SK-N-SH (cell line): ENCODE results near the gene ASTL. TPM values are rescaled to one million over a fixed set of nuclear protein-coding genes. Genes with fewer than 3 reads are reported as not detected.

Source experiments
- CTCF ChIA-PET: fragments of 300-600, 350-600 bp; formaldehyde crosslinking; extraction: SDS; loops from one replicate; lab custom pipeline; 2021; lab: Yijun Ruan, JAX
- POLR2A ChIA-PET: fragments of 350-600 bp; sonication (Branson Sonifier 250); formaldehyde crosslinking; extraction: SDS; loops from one replicate; lab custom pipeline; 2020; ENCODE audit warnings: antibody characterized with exemption, inconsistent platforms; lab: Yijun Ruan, JAX
- DNase-seq: peaks from one replicate; pipeline ENCODE4 v3.0.0; 2012
- H2AFZ ChIP-seq: fragments of 200-600 bp; sonication (generic); 2 replicates; pipeline ENCODE4 v1.8.1; 2016; ENCODE audit warnings: antibody characterized with exemption, mild to moderate bottlenecking, low read depth
- H3F3A ChIP-seq: fragments of 200-600 bp; sonication (generic); replicated peaks from 2 replicates; pipeline ENCODE3; 2016; ENCODE audit warnings: antibody characterized with exemption, mild to moderate bottlenecking; ENCODE audit not compliant: insufficient read depth
- H3K27ac ChIP-seq, 2 experiments: fragments of 200-500 bp in 1 of 2; fragments of 200-600 bp in 1 of 2; sonication (Bioruptor generic) in 1 of 2; sonication (generic), shearing (Covaris generic) in 1 of 2; 2 replicates each; pipeline versions ENCODE4 v1.5.1 to v1.6.1; 2014 to 2016; ENCODE audit warnings: low read depth in 2 of 2, inconsistent platforms in 1 of 2, low read length in 1 of 2, mild to moderate bottlenecking in 1 of 2, mixed read lengths in 1 of 2
- H3K27me3 ChIP-seq: fragments of 200-600 bp; sonication (generic), shearing (Covaris generic); 2 replicates; pipeline ENCODE4 v1.6.1; 2016; ENCODE audit warnings: mixed run types; ENCODE audit not compliant: insufficient read depth
- H3K36me3 ChIP-seq, 2 experiments: fragments of 200-500 bp in 1 of 2; fragments of 200-600 bp in 1 of 2; sonication (Bioruptor generic) in 1 of 2; sonication (generic) in 1 of 2; replicated peaks in 1 of 2; 2 replicates each; pipeline versions ENCODE3 to v1.5.1; 2014 to 2016; ENCODE audit warnings: low read length in 1 of 2, mild to moderate bottlenecking in 1 of 2; ENCODE audit not compliant: insufficient read depth in 2 of 2, control insufficient read depth in 1 of 2
- H3K4me1 ChIP-seq, 2 experiments: fragments of 200-500 bp in 1 of 2; fragments of 200-600 bp in 1 of 2; sonication (Bioruptor generic) in 1 of 2; sonication (generic), shearing (Covaris generic) in 1 of 2; 2 replicates each; pipeline versions ENCODE4 v1.5.1 to v1.6.1; 2014 to 2016; ENCODE audit warnings: low read depth in 1 of 2, low read length in 1 of 2, mixed run types in 1 of 2; ENCODE audit not compliant: insufficient read depth in 2 of 2, control insufficient read depth in 1 of 2
- H3K4me2 ChIP-seq: fragments of 200-600 bp; sonication (generic), shearing (Covaris generic); 2 replicates; pipeline ENCODE4 v1.6.1; 2017; ENCODE audit warnings: mixed run types
- H3K4me3 ChIP-seq, 2 experiments: fragments of 200-500 bp in 1 of 2; fragments of 200-600 bp in 1 of 2; sonication (Bioruptor generic) in 1 of 2; sonication (generic), shearing (Covaris generic) in 1 of 2; 2 replicates each; pipeline versions ENCODE4 v1.5.1 to v1.8.1; 2014 to 2016; ENCODE audit warnings: low read depth in 2 of 2, inconsistent platforms in 1 of 2, low read length in 1 of 2, mild to moderate bottlenecking in 1 of 2, mixed read lengths in 1 of 2, moderate library complexity in 1 of 2
- H3K79me2 ChIP-seq: fragments of 200-600 bp; sonication (generic); 2 replicates; pipeline ENCODE4 v1.8.1; 2017; ENCODE audit warnings: mild to moderate bottlenecking; ENCODE audit not compliant: insufficient read depth
- H3K9ac ChIP-seq: fragments of 200-600 bp; sonication (generic); 2 replicates; pipeline ENCODE4 v1.6.1; 2017; ENCODE audit warnings: mixed run types
- H3K9me2 ChIP-seq: fragments of 200-600 bp; sonication (generic); 2 replicates; pipeline ENCODE4 v1.6.1; 2017; ENCODE audit warnings: mixed run types
- H3K9me3 ChIP-seq: fragments of 200-600 bp; sonication (generic); 2 replicates; pipeline ENCODE4 v1.6.1; 2017; ENCODE audit warnings: mixed run types, mild to moderate bottlenecking, moderate library complexity
- H4K20me1 ChIP-seq: fragments of 200-600 bp; sonication (generic); 2 replicates; pipeline ENCODE4 v1.6.1; 2017; ENCODE audit warnings: mild to moderate bottlenecking, mixed run types; ENCODE audit not compliant: insufficient read depth
- CHD2 ChIP-seq: fragments of 150-350 bp; IDR thresholded peaks from 2 replicates; pipeline ENCODE4 v1.6.1; 2018; ENCODE audit warnings: low read length; ENCODE audit not compliant: partially characterized antibody
- EP300 ChIP-seq, 2 experiments: IDR thresholded peaks; 2 replicates each; pipeline versions ENCODE4 v1.4.0 to v1.6.1; 2012; ENCODE audit warnings: borderline replicate concordance in 1 of 2, low read depth in 1 of 2, low read length in 1 of 2
- EZH2phosphoT487 ChIP-seq: fragments of 200-600 bp; sonication (generic); IDR thresholded peaks from 2 replicates; pipeline ENCODE4 v1.6.1; 2017; ENCODE audit warnings: low read depth, mixed run types, mild to moderate bottlenecking, antibody characterized with exemption, moderate library complexity, borderline replicate concordance
- FOSL2 ChIP-seq: IDR thresholded peaks from 2 replicates; pipeline ENCODE4 v1.4.0; 2012; ENCODE audit warnings: low read depth, mild to moderate bottlenecking, moderate library complexity, borderline replicate concordance
- GABPA ChIP-seq: IDR thresholded peaks from 2 replicates; pipeline ENCODE4 v1.4.0; 2012; ENCODE audit warnings: low read depth, mild to moderate bottlenecking
- GATA2 ChIP-seq: sonication (generic); formaldehyde crosslinking; IDR thresholded peaks from 2 replicates; pipeline ENCODE4 v1.5.0; 2020; ENCODE audit warnings: mild to moderate bottlenecking, missing genetic modification reagents
- MXI1 ChIP-seq: IDR thresholded peaks from 2 replicates; pipeline ENCODE4 v1.6.1; 2012; ENCODE audit warnings: mild to moderate bottlenecking, low read depth, low read length, improper control_type of control experiment
- NFIC ChIP-seq: IDR thresholded peaks from 2 replicates; pipeline ENCODE4 v1.4.0; 2012; ENCODE audit warnings: borderline replicate concordance
- POLR2AphosphoS5 ChIP-seq: IDR thresholded peaks from 2 replicates; pipeline ENCODE4 v1.6.1; 2012; ENCODE audit warnings: low read depth, low read length
- RAD21 ChIP-seq: IDR thresholded peaks from 2 replicates; pipeline ENCODE4 v1.6.1; 2012; ENCODE audit warnings: mild to moderate bottlenecking, low read length
- RCOR1 ChIP-seq: fragments of 150-350 bp; IDR thresholded peaks from 2 replicates; pipeline ENCODE4 v1.6.1; 2017; ENCODE audit warnings: antibody characterized with exemption, low read length
- SIN3A ChIP-seq: IDR thresholded peaks from 2 replicates; pipeline ENCODE4 v1.6.1; 2012; ENCODE audit warnings: low read depth, mild to moderate bottlenecking, low read length, moderate library complexity, borderline replicate concordance
- TCF12 ChIP-seq: IDR thresholded peaks from 2 replicates; pipeline ENCODE4 v1.4.0; 2012
- TEAD4 ChIP-seq: IDR thresholded peaks from 2 replicates; pipeline ENCODE4 v1.4.0; 2012; ENCODE audit warnings: mild to moderate bottlenecking, borderline replicate concordance; ENCODE audit not compliant: insufficient read depth
- WGBS: methylation state at CpG from one replicate; pipeline ENCODE4 v1.1.6; 2017; ENCODE audit warnings: low lambda C conversion rate; 5-methylcytosine and 5-hydroxymethylcytosine counted together
- polyA plus RNA-seq, 3 experiments: library from polyadenylated mRNA; depleted of rRNA; stranded (reverse); fragments of >200 nt; gene quantifications; 2 replicates each; pipeline ENCODE4 v1.2.3, GENCODE V29; 2012
- TF ChIP-seq, protein P1 (sequence below): IDR thresholded peaks from 2 replicates; pipeline ENCODE4 v1.6.1; 2012; ENCODE audit warnings: mild to moderate bottlenecking, low read depth, low read length, moderate library complexity
- TF ChIP-seq, protein P2 (sequence below): fragments of 150-350 bp; IDR thresholded peaks from 2 replicates; pipeline ENCODE4 v1.6.1; 2017; ENCODE audit warnings: antibody characterized with exemption, low read length, low read depth, borderline replicate concordance
- TF ChIP-seq, protein P3 (sequence below): IDR thresholded peaks from 2 replicates; pipeline ENCODE4 v1.4.0; 2012; ENCODE audit warnings: low read depth, borderline replicate concordance
- TF ChIP-seq, protein P4 (sequence below): fragments of 200-600 bp; sonication (generic); IDR thresholded peaks from 2 replicates; pipeline ENCODE4 v1.6.1; 2017; ENCODE audit warnings: antibody characterized with exemption, mild to moderate bottlenecking, moderate library complexity

Gene ASTL
- polyA plus RNA-seq, 1 of the 3 experiments (the other 2 are of a cell fraction) = not detected

DNA sequence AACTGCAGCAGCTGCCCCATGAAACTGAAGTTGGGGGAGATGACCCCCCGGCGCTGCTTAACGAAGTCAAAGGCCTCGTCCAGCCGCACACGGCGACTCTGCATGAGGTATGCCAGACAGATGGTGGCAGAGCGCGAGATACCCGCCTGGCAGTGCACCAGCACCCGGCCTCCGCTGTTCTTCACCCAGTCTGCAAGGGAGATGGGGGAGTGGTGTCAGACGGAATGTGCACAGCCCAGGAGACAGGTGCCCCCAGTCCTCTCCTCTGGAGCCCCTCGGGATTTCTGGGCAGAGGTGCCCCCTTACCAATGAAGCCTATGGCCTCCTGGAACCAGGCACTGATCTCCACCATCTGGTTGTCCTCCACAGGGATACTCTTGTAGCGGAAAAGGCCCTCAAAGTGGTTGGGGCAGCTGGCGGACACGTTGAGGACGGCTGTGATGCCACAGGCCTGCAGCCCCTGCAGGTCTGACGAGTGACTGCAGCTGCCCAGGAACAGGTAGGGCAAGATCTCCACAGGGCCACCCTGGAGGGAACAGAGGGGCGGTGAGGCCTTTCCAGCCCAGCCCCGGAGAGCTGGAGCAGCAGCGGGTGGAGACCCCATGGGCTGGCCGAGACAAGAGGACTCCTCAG, 5.7 kb upstream of the ASTL start:
- Histone ChIP-seq H3F3A (peaks cover 25% of the 10 kb centered on the region), H4K20me1 (no peaks in the 10 kb centered on the region), H3K79me2 (peaks cover 12% of the 10 kb centered on the region; the same call in 1 of the 2 replicates), H3K4me3 (no peak overlapping the region), H3K27ac (no peak overlapping the region; a peak in 1 of 4 replicates), H3K9me3 (no peaks in the 10 kb centered on the region), H3K36me3 (no peaks in the 10 kb centered on the region), H3K9ac (no peak overlapping the region), H2AFZ (no peak overlapping the region), H3K9me2 (no peaks in the 10 kb centered on the region), H3K27me3 (no peaks in the 10 kb centered on the region), H3K4me2 (no peak overlapping the region), H3K4me1 (peaks cover 31 to 57% of the 10 kb centered on the region in 2 experiments)
- DNase-seq = no peak
- POLR2A ChIA-PET = no interaction called here
- TF ChIP-seq, protein P1, sequence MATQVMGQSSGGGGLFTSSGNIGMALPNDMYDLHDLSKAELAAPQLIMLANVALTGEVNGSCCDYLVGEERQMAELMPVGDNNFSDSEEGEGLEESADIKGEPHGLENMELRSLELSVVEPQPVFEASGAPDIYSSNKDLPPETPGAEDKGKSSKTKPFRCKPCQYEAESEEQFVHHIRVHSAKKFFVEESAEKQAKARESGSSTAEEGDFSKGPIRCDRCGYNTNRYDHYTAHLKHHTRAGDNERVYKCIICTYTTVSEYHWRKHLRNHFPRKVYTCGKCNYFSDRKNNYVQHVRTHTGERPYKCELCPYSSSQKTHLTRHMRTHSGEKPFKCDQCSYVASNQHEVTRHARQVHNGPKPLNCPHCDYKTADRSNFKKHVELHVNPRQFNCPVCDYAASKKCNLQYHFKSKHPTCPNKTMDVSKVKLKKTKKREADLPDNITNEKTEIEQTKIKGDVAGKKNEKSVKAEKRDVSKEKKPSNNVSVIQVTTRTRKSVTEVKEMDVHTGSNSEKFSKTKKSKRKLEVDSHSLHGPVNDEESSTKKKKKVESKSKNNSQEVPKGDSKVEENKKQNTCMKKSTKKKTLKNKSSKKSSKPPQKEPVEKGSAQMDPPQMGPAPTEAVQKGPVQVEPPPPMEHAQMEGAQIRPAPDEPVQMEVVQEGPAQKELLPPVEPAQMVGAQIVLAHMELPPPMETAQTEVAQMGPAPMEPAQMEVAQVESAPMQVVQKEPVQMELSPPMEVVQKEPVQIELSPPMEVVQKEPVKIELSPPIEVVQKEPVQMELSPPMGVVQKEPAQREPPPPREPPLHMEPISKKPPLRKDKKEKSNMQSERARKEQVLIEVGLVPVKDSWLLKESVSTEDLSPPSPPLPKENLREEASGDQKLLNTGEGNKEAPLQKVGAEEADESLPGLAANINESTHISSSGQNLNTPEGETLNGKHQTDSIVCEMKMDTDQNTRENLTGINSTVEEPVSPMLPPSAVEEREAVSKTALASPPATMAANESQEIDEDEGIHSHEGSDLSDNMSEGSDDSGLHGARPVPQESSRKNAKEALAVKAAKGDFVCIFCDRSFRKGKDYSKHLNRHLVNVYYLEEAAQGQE = no peak
- TF ChIP-seq, protein P2, sequence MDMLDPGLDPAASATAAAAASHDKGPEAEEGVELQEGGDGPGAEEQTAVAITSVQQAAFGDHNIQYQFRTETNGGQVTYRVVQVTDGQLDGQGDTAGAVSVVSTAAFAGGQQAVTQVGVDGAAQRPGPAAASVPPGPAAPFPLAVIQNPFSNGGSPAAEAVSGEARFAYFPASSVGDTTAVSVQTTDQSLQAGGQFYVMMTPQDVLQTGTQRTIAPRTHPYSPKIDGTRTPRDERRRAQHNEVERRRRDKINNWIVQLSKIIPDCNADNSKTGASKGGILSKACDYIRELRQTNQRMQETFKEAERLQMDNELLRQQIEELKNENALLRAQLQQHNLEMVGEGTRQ = no peak
- TF ChIP-seq, protein P3, sequence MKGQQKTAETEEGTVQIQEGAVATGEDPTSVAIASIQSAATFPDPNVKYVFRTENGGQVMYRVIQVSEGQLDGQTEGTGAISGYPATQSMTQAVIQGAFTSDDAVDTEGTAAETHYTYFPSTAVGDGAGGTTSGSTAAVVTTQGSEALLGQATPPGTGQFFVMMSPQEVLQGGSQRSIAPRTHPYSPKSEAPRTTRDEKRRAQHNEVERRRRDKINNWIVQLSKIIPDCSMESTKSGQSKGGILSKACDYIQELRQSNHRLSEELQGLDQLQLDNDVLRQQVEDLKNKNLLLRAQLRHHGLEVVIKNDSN = no peak
- TF ChIP-seq GABPA = no peak
- TF ChIP-seq TEAD4 = no peak
- no peak for TF ChIP-seq FOSL2
- no peak for TF ChIP-seq EP300 (IDR thresholded peaks at IDR 0.05; ENCODE audit: borderline replicate concordance in 1 of 2, low read depth in 1 of 2, low read length in 1 of 2)
- TF ChIP-seq, protein P4, sequence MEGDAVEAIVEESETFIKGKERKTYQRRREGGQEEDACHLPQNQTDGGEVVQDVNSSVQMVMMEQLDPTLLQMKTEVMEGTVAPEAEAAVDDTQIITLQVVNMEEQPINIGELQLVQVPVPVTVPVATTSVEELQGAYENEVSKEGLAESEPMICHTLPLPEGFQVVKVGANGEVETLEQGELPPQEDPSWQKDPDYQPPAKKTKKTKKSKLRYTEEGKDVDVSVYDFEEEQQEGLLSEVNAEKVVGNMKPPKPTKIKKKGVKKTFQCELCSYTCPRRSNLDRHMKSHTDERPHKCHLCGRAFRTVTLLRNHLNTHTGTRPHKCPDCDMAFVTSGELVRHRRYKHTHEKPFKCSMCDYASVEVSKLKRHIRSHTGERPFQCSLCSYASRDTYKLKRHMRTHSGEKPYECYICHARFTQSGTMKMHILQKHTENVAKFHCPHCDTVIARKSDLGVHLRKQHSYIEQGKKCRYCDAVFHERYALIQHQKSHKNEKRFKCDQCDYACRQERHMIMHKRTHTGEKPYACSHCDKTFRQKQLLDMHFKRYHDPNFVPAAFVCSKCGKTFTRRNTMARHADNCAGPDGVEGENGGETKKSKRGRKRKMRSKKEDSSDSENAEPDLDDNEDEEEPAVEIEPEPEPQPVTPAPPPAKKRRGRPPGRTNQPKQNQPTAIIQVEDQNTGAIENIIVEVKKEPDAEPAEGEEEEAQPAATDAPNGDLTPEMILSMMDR = no peak
- no peak for TF ChIP-seq MXI1
- TF ChIP-seq POLR2AphosphoS5 = no peak
- TF ChIP-seq NFIC = no peak
- TF ChIP-seq GATA2 (CRISPR knock-in tag) = no peak
- no peak for TF ChIP-seq SIN3A
- no peak for TF ChIP-seq RCOR1
- TF ChIP-seq TCF12 = no peak
- TF ChIP-seq RAD21 = no peak
- TF ChIP-seq CHD2 = no peak
- TF ChIP-seq EZH2phosphoT487 = no peak
- CTCF ChIA-PET = interaction anchor here (1.3 to 4.3 kb wide), 4 partner anchors 9 to 151 kb away, joined by 3 to 35 read pairs (median 12); partner anchors contain the start of gene ADRA2B
- 97% methylated on average over 17 of the region's 23 CpGs for WGBS
